DND-41 (cell line): ENCODE results near the gene ARL4A.

Experiments used
- ATAC-seq: fragments of 200-7000 bp; cut with Tn5 transposase; 3 replicates; pipeline ENCODE4 v1.9.1; 2021; ENCODE audit warnings: low read depth; ENCODE audit not compliant: insufficient read depth
- DNase-seq: peaks from one replicate; pipeline ENCODE4 v3.0.0-alpha.2; 2020
- H2AFZ ChIP-seq: 2 replicates; pipeline ENCODE4 v1.6.0; 2012; ENCODE audit warnings: low read depth, low read length
- H3K27ac ChIP-seq: 2 replicates; pipeline ENCODE4 v1.5.1; 2012; ENCODE audit warnings: low read length, inconsistent platforms
- H3K27me3 ChIP-seq: fragments of 200-600 bp; sonication (generic); 2 replicates; pipeline ENCODE4 v1.6.0; 2012; ENCODE audit warnings: low read length, mild to moderate bottlenecking, inconsistent platforms; ENCODE audit not compliant: insufficient read depth, poor library complexity
- H3K36me3 ChIP-seq: 2 replicates; pipeline ENCODE4 v1.5.1; 2012; ENCODE audit warnings: low read length, inconsistent platforms; ENCODE audit not compliant: insufficient read depth
- H3K4me1 ChIP-seq: 2 replicates; pipeline ENCODE4 v1.5.1; 2012; ENCODE audit warnings: mild to moderate bottlenecking, low read length; ENCODE audit not compliant: insufficient read depth
- H3K4me2 ChIP-seq: 2 replicates; pipeline ENCODE4 v1.6.0; 2012; ENCODE audit warnings: mild to moderate bottlenecking, moderate library complexity, low read length, inconsistent platforms; ENCODE audit not compliant: insufficient read depth
- H3K4me3 ChIP-seq, 2 experiments: fragments of 200-600 bp in 1 of 2; shearing (Covaris generic) in 1 of 2; 2 replicates each; pipeline ENCODE4 v1.5.1; 2012 to 2016; ENCODE audit warnings: inconsistent platforms in 2 of 2, low read length in 2 of 2, mild to moderate bottlenecking in 2 of 2, low read depth in 1 of 2, moderate library complexity in 1 of 2
- H3K79me2 ChIP-seq: 2 replicates; pipeline ENCODE4 v1.6.0; 2012; ENCODE audit warnings: low read length, inconsistent platforms; ENCODE audit not compliant: insufficient read depth
- H3K9ac ChIP-seq: 2 replicates; pipeline ENCODE4 v1.6.0; 2012; ENCODE audit warnings: low read depth, mild to moderate bottlenecking, inconsistent platforms, low read length, moderate library complexity
- H3K9me3 ChIP-seq: 2 replicates; pipeline ENCODE4 v1.5.1; 2012; ENCODE audit warnings: low read length, moderate library complexity, mild to moderate bottlenecking, inconsistent platforms; ENCODE audit not compliant: insufficient read depth, severe bottlenecking
- H4K20me1 ChIP-seq: 2 replicates; pipeline ENCODE4 v1.6.0; 2012; ENCODE audit warnings: low read length; ENCODE audit not compliant: insufficient read depth
- EZH2 ChIP-seq: IDR thresholded peaks from 3 replicates; pipeline ENCODE4 v1.6.1; 2012; ENCODE audit warnings: borderline replicate concordance, low read depth, mild to moderate bottlenecking, moderate library complexity, low read length, inconsistent platforms; ENCODE audit not compliant: severe bottlenecking
- TF ChIP-seq, protein P1 (sequence below): IDR thresholded peaks from 2 replicates; pipeline ENCODE4 v1.5.1; 2012; ENCODE audit warnings: borderline replicate concordance, low read length, moderate library complexity, mild to moderate bottlenecking; ENCODE audit not compliant: poor library complexity, severe bottlenecking; ENCODE audit errors: extremely low read depth

Gene ARL4A

DNA sequence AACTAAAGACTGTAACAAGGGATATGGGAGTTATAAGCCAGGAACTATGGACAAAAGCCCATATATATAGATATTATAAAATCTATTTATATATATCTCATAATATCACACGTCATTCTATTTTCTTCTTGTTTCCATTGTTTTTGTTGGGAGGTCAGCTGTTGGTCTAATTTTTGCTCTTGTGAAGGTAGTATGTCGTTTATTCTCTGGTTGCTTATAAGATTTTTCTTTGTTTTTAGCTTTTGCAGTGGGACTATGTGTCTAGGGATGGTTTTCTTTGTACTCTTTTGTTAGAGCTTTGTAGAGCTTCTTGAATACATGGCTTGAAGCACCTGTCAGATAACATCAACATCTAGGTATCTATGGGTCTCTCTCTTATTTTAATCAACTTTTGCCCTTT is 14.0 kb downstream of the ARL4A start:
- Histone ChIP-seq H3K36me3 (no peaks in the 10 kb centered on the region), H3K9ac (no peak overlapping the region), H4K20me1 (no peaks in the 10 kb centered on the region), H2AFZ (no peak overlapping the region), H3K4me2 (no peak overlapping the region), H3K79me2 (no peaks in the 10 kb centered on the region), H3K9me3 (no peaks in the 10 kb centered on the region), H3K4me3 (no peak overlapping the region), H3K27me3 (no peaks in the 10 kb centered on the region), H3K27ac (no peak overlapping the region), H3K4me1 (no peaks in the 10 kb centered on the region)
- DNase-seq (no peak), ATAC-seq (no peak)
- no peak for TF ChIP-seq EZH2
- TF ChIP-seq, protein P1, sequence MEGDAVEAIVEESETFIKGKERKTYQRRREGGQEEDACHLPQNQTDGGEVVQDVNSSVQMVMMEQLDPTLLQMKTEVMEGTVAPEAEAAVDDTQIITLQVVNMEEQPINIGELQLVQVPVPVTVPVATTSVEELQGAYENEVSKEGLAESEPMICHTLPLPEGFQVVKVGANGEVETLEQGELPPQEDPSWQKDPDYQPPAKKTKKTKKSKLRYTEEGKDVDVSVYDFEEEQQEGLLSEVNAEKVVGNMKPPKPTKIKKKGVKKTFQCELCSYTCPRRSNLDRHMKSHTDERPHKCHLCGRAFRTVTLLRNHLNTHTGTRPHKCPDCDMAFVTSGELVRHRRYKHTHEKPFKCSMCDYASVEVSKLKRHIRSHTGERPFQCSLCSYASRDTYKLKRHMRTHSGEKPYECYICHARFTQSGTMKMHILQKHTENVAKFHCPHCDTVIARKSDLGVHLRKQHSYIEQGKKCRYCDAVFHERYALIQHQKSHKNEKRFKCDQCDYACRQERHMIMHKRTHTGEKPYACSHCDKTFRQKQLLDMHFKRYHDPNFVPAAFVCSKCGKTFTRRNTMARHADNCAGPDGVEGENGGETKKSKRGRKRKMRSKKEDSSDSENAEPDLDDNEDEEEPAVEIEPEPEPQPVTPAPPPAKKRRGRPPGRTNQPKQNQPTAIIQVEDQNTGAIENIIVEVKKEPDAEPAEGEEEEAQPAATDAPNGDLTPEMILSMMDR = no peak

DNA sequence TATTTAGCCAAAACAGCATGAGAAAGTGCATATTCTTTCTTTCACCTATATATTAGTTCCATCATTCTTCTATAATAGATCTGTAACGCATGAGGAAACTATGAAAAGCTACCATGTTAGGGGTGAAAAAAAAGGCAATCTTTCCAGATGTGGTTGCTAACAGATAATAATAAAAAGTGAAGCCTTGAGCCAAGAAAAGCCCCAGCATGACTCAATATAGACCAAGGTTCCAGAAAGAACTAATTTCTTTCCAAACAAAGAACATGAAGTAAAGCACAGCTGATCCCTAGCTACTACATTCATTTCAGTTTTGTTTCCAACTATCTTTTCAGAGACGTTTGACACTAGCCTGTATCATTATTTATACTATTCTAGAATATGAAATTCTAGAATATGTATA is 16.4 kb downstream of the ARL4A start:
- Histone ChIP-seq H3K4me1 (no peaks in the 10 kb centered on the region), H3K9me3 (no peaks in the 10 kb centered on the region), H3K27me3 (no peaks in the 10 kb centered on the region), H3K4me3 (no peak overlapping the region), H3K79me2 (no peaks in the 10 kb centered on the region), H4K20me1 (no peaks in the 10 kb centered on the region), H3K36me3 (no peaks in the 10 kb centered on the region), H3K4me2 (no peak overlapping the region), H3K27ac (no peak overlapping the region), H2AFZ (no peak overlapping the region), H3K9ac (no peak overlapping the region)
- no peak for DNase-seq
- TF ChIP-seq EZH2 = no peak
- TF ChIP-seq, protein P1 = no peak
- ATAC-seq = no peak

DNA sequence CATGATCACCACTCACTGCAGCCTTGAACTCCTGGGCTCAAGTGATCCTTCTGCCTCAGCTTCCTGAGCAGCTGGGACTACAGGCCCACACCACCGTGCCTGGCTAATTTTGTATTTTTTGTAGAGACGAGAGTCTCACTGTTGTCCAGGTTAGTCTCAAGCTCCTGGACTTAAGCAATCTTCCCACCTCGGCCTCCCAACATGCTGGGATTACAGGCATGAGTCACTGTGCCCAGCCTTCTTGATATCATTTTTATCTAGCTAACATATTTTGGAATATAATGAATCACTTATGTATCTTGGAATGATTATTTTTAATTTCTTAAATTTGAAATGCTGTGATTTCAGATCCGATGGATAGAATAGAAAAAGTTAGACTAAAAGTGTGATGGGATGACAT is 18.4 kb downstream of the ARL4A start:
- H3K4me1 ChIP-seq = no peaks in the 10 kb centered on the region
- H3K36me3 ChIP-seq = no peaks in the 10 kb centered on the region
- no peaks in the 10 kb centered on the region for H3K9me3 ChIP-seq
- H3K4me3 ChIP-seq = no peak overlapping the region
- H3K4me2 ChIP-seq = no peak overlapping the region
- H3K27ac ChIP-seq = no peak overlapping the region
- H2AFZ ChIP-seq = no peak overlapping the region
- no peak overlapping the region for H3K9ac ChIP-seq
- ATAC-seq (no peak), DNase-seq (no peak)
- H3K79me2 ChIP-seq = no peaks in the 10 kb centered on the region
- no peak for TF ChIP-seq EZH2
- TF ChIP-seq, protein P1 = no peak
- H4K20me1 ChIP-seq = no peaks in the 10 kb centered on the region
- no peaks in the 10 kb centered on the region for H3K27me3 ChIP-seq

DNA sequence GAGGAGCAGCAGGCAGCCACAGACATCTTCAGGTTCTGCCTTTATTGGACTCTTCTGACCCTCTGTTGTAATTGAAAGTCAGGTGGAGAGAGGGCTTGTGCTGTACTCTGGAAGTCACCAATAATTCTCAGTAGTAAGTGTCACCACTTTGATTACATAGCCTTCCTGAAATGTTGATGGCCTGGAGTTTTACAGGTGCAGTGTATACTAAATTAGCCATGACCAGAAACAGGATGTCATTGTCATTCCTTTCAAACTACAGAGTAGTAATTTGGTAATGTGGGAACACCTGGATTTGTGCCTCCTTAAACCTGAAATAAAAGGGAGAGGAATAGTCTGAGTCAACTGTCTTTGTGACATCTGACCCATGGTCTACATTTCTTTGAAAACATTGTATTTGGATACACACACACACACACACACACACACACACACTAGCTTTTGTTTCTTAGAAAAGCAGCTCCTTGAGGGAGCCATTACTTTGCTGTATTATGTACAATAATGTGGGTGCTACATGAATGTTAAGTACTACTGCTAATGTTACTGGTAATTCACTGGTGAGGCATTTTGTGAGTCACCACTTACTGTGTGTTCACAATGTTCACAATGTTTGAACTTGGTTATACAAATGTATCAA is 19.6 kb downstream of the ARL4A start:
- no peaks in the 10 kb centered on the region for H4K20me1 ChIP-seq
- no peak overlapping the region for H2AFZ ChIP-seq
- no peaks in the 10 kb centered on the region for H3K79me2 ChIP-seq
- H3K4me2 ChIP-seq = no peak overlapping the region
- DNase-seq (no peak), ATAC-seq (no peak)
- H3K9ac ChIP-seq = no peak overlapping the region
- no peak overlapping the region for H3K27ac ChIP-seq
- no peaks in the 10 kb centered on the region for H3K4me1 ChIP-seq
- H3K9me3 ChIP-seq = no peaks in the 10 kb centered on the region
- H3K4me3 ChIP-seq = no peak overlapping the region
- no peaks in the 10 kb centered on the region for H3K27me3 ChIP-seq
- TF ChIP-seq, protein P1 = no peak
- no peak for TF ChIP-seq EZH2
- H3K36me3 ChIP-seq = no peaks in the 10 kb centered on the region
